MCF 10A (cell line): Measurements from ENCODE around the gene RPRD1A. TPM values are rescaled to one million over a fixed set of nuclear protein-coding genes. Genes with fewer than 3 reads are reported as not detected.
"Not testable (repeated sequence)": the region's sequence is repeated elsewhere in the genome, so short reads cannot be mapped to it uniquely, and the experiment has no call there.

Experiments used
- BruUV-seq: library from RNA; stranded (reverse); fragments of 400-500 nt; replicated peaks from 2 replicates; lab custom pipeline; 2021; lab: Mats Ljungman, UMichigan
- CTCF ChIA-PET: fragments of 300-600 bp; sonication (Branson Sonifier 250); formaldehyde crosslinking; extraction: SDS; loops from one replicate; lab custom pipeline; 2021; ENCODE audit warnings: antibody characterized with exemption, inconsistent platforms; lab: Yijun Ruan, JAX
- POLR2A ChIA-PET: fragments of 300-600, 350-650 bp; sonication (Branson Sonifier 250); formaldehyde crosslinking; extraction: SDS; loops from one replicate; lab custom pipeline; 2020; ENCODE audit warnings: antibody characterized with exemption, inconsistent platforms; lab: Yijun Ruan, JAX
- DNase-seq: peaks from one replicate; pipeline ENCODE4 v3.0.0-alpha.2; 2018; ENCODE audit not compliant: unreplicated experiment
- H3K27ac Mint-ChIP-seq: one replicate; pipeline ENCODE4 v1.8.0; 2022; ENCODE audit warnings: mild to moderate bottlenecking, low read depth, mixed read lengths; ENCODE audit not compliant: unreplicated experiment
- H3K27me3 Mint-ChIP-seq: one replicate; pipeline ENCODE4 v1.8.0; 2022; ENCODE audit warnings: mixed read lengths; ENCODE audit not compliant: insufficient read depth, unreplicated experiment
- H3K36me3 Mint-ChIP-seq: one replicate; pipeline ENCODE4 v1.8.0; 2022; ENCODE audit warnings: mild to moderate bottlenecking, moderate library complexity, mixed read lengths; ENCODE audit not compliant: insufficient read depth, unreplicated experiment
- H3K4me1 Mint-ChIP-seq: one replicate; pipeline ENCODE4 v1.8.0; 2022; ENCODE audit warnings: mixed read lengths; ENCODE audit not compliant: insufficient read depth, unreplicated experiment
- H3K4me3 Mint-ChIP-seq: one replicate; pipeline ENCODE4 v1.8.0; 2022; ENCODE audit warnings: mild to moderate bottlenecking, moderate library complexity, mixed read lengths; ENCODE audit not compliant: unreplicated experiment
- H3K9me3 Mint-ChIP-seq: one replicate; pipeline ENCODE4 v1.8.0; 2022; ENCODE audit warnings: mixed read lengths; ENCODE audit not compliant: unreplicated experiment
- intact Hi-C: fragments of 100-400 bp; cut with micrococcal nuclease; formaldehyde crosslinking; loops from 2 replicates; pipeline ENCODE4 v1.14.1; 2022
- total RNA-seq: library from RNA; stranded (reverse); gene quantifications from 2 replicates; pipeline ENCODE4 v1.2.3, GENCODE V29; 2022
- TF ChIP-seq, protein P1 (sequence below): fragments of 200-600 bp; IDR thresholded peaks from one replicate; pipeline ENCODE4 v1.8.0; 2022; ENCODE audit warnings: antibody characterized with exemption, mild to moderate bottlenecking; ENCODE audit not compliant: unreplicated experiment

RPRD1A gene
- total RNA-seq, 1 experiment from 2014 or later: 89.1 TPM

DNA sequence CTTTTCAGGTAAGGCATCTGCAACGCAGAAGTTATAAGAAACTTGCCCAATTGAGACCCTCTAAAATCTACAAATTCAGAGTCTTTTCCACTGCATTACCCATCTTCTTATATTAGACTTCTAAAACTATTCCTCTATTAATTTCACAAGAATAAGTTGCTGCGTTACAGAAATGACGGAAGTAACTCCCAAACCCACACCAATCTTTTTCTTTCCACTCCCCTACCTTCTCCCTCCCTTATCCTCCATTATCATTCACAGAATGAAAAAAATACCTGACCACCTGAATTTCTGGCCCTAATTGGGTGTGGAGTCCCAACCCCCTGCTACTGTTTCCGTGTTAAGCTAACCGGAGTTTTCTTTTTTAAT, 689 bp downstream of the RPRD1A start:
- intact Hi-C loops: no loop called here
- no TSS peak for BruUV-seq
- POLR2A ChIA-PET: interaction anchor here (0.6 to 3.7 kb wide), 25 partner anchors 9 to 777 kb away, joined by 3 to 44 read pairs (median 4); partner anchors contain the start of genes ELP2, MOCOS, SLC39A6 and ZSCAN30

DNA sequence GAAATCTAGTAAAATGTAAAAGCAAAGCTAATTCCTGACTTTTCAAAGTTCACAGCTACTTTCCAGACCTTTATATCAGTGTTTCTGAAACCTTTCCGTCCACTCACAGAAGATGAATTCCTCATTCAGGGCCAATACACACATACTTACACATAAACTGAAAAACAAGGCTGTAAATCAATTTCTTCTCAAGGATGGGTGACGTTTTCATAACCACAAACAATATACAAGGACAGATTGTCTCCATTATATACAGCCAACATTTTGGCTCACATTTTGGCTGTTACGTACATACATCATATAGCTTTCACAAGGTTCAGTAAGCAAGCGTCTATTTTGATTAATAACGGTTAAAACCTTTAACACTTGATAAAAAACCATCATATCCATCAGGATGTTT, 1.4 kb downstream of the RPRD1A start:
- Mint-ChIP-seq H3K27ac (peak overlapping the region; percentile 92), H3K4me3 (peak overlapping the region; percentile 91), H3K9me3 (no peaks in the 10 kb centered on the region), H3K36me3 (peaks cover 5% of the 10 kb centered on the region), H3K4me1 (peaks cover 12% of the 10 kb centered on the region), H3K27me3 (no peaks in the 10 kb centered on the region)
- ChIA-PET CTCF (interaction anchor here (0.6 to 1.2 kb wide), 6 partner anchors 9 to 702 kb away, joined by 3 to 6 read pairs (median 4); no protein-coding TSS in a partner anchor), POLR2A (interaction anchor here (0.6 to 3.7 kb wide), 12 partner anchors 8 to 180 kb away, joined by 3 to 44 read pairs (median 4); partner anchors contain the start of genes ELP2 and SLC39A6)
- DNase-seq: peak; percentile 25
- TF ChIP-seq, protein P1, sequence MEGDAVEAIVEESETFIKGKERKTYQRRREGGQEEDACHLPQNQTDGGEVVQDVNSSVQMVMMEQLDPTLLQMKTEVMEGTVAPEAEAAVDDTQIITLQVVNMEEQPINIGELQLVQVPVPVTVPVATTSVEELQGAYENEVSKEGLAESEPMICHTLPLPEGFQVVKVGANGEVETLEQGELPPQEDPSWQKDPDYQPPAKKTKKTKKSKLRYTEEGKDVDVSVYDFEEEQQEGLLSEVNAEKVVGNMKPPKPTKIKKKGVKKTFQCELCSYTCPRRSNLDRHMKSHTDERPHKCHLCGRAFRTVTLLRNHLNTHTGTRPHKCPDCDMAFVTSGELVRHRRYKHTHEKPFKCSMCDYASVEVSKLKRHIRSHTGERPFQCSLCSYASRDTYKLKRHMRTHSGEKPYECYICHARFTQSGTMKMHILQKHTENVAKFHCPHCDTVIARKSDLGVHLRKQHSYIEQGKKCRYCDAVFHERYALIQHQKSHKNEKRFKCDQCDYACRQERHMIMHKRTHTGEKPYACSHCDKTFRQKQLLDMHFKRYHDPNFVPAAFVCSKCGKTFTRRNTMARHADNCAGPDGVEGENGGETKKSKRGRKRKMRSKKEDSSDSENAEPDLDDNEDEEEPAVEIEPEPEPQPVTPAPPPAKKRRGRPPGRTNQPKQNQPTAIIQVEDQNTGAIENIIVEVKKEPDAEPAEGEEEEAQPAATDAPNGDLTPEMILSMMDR: no peak
- no TSS peak for BruUV-seq
- intact Hi-C loops: no loop called here

More for the DNA sequence above, 689 bp downstream of the RPRD1A start:
- Mint-ChIP-seq H3K27ac (peak overlapping the region; percentile 92), H3K4me3 (peak overlapping the region; percentile 91), H3K4me1 (peaks cover 12% of the 10 kb centered on the region), H3K9me3 (no peaks in the 10 kb centered on the region), H3K36me3 (peaks cover 5% of the 10 kb centered on the region), H3K27me3 (no peaks in the 10 kb centered on the region)
- peak; percentile 13 for DNase-seq
- TF ChIP-seq, protein P1: no peak
- CTCF ChIA-PET: interaction anchor here (0.6 to 1.2 kb wide), 2 partner anchors 49 to 701 kb away, joined by 3 to 5 read pairs; no protein-coding TSS in a partner anchor

DNA sequence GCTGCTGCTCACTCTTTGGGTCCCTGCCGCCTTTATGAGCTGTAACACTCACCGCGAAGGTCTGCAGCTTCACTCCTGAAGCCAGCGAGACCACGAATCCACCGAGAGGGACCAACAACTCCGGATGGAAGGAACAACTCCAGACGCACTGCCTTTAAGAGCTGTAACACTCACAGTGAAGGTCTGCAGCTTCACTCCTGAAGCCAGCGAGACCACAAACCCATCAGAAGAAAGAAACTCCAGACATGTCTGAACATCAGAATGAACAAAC, 2.6 kb downstream of the RPRD1A start:
- CTCF ChIA-PET, intact Hi-C loops, H3K27me3 Mint-ChIP-seq, H3K36me3 Mint-ChIP-seq, H3K4me3 Mint-ChIP-seq, H3K9me3 Mint-ChIP-seq, BruUV-seq, DNase-seq: not testable (repeated sequence)
- H3K27ac Mint-ChIP-seq: peak overlapping the region; percentile 70
- peaks cover 12% of the 10 kb centered on the region for H3K4me1 Mint-ChIP-seq
- POLR2A ChIA-PET: interaction anchor here (1.4 to 3.7 kb wide), 2 partner anchors 65 to 124 kb away, joined by 4 to 44 read pairs; partner anchors contain the start of genes ELP2 and SLC39A6

DNA sequence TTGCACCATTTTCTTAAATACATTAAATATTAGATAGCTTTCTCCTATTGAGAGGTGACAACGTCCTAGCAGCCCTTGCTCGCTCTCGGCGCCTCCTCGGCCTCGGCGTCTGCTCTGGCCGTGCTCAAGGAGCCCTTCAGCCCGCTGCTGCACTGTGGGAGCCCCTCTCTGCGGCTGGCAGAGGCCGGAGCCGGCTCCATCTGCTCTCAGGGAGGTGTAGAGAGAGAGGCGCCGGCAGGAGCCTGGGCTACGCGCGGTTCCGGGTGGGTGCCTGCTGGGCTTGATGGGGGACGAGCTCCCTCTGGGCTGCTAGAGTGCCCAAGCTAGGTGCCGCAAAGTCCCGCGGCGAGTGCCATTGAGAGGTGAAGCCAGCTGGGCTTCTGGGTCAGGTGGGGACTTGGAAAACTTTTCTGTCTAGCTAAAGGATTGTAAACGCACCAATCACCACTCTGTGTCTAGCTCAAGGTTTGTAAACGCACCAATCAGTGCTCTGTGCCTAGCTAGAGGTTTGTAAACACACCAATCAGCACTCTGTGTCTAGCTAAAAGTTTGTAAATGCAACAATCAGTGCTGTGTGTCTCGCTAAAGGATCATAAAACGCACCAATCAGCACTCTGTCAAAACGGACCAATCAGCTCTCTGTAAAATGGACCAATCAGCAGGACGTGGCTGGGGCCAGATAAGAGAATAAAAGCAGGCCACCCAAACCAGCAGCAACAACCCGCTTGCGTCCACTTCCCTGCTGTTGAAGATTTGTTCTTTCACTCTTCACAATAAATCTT, 3.1 kb downstream of the RPRD1A start:
- DNase-seq: no peak
- Mint-ChIP-seq H3K27ac (peak overlapping the region; percentile 70), H3K36me3 (peaks cover 5% of the 10 kb centered on the region), H3K4me1 (peaks cover 12% of the 10 kb centered on the region), H3K4me3 (no peak overlapping the region), H3K27me3 (no peaks in the 10 kb centered on the region), H3K9me3 (no peaks in the 10 kb centered on the region)
- POLR2A ChIA-PET: interaction anchor here (3.7 kb wide), 1 partner anchor 65 kb away, joined by 44 read pairs; the partner anchor contains the start of genes ELP2 and SLC39A6
- CTCF ChIA-PET: no interaction called here
- BruUV-seq: no TSS peak
- intact Hi-C loops: no loop called here
- TF ChIP-seq, protein P1: no peak
